Measurements from ENCODE around the gene SRSF7.
"Not testable (repeated sequence)": the region's sequence is repeated elsewhere in the genome, so short reads cannot be mapped to it uniquely, and the experiment has no call there.

The SRSF7 gene

GRCh38 chr2:38750891-38751595, at the start of gene SRSF7:
Gene SRSF7, minus strand, starts transcription at chr2:38751361. Its CDS starts 105 bp downstream, at chr2:38751256.
- DNase-seq, result peak; percentile 98

- DNase-seq, result no peak
Observed at GRCh38 chr2:38797953-38798352, 46.8 kb upstream of the SRSF7 start.

GRCh38 chr2:38797250-38797676, 46.1 kb upstream of the SRSF7 start:
- no peak for DNase-seq

- not testable (repeated sequence) for DNase-seq
Observed at GRCh38 chr2:38795016-38795415, 43.9 kb upstream of the SRSF7 start.

- DNase-seq, result no peak
Observed at GRCh38 chr2:38794235-38794946, 43.2 kb upstream of the SRSF7 start.

GRCh38 chr2:38793511-38793910, 42.4 kb upstream of the SRSF7 start:
- no peak for DNase-seq

GRCh38 chr2:38792751-38793150, 41.6 kb upstream of the SRSF7 start:
- DNase-seq, result no peak

- DNase-seq, result not testable (repeated sequence)
Observed at GRCh38 chr2:38792321-38792720, 41.2 kb upstream of the SRSF7 start.

GRCh38 chr2:38791744-38792143, 40.6 kb upstream of the SRSF7 start:
- DNase-seq, result no peak

- no peak for DNase-seq
Observed at GRCh38 chr2:38789691-38790090, 38.5 kb upstream of the SRSF7 start.

- DNase-seq, result no peak
Observed at GRCh38 chr2:38788306-38788705, 37.1 kb upstream of the SRSF7 start.

- no peak for DNase-seq
Observed at GRCh38 chr2:38783586-38783985, 32.4 kb upstream of the SRSF7 start.

GRCh38 chr2:38778687-38779082, 27.5 kb upstream of the SRSF7 start:
- DNase-seq, result no peak

GRCh38 chr2:38776531-38776930, 25.4 kb upstream of the SRSF7 start:
- DNase-seq, result no peak

GRCh38 chr2:38775921-38776225, 24.7 kb upstream of the SRSF7 start:
- no peak for DNase-seq

GRCh38 chr2:38775097-38775920, 24.1 kb upstream of the SRSF7 start:
- DNase-seq, result no peak

- no peak for DNase-seq
Observed at GRCh38 chr2:38771632-38772031, 20.5 kb upstream of the SRSF7 start.

- DNase-seq, result no peak
Observed at GRCh38 chr2:38765551-38765950, 14.4 kb upstream of the SRSF7 start.

- DNase-seq, result no peak
Observed at GRCh38 chr2:38765149-38765548, 14.0 kb upstream of the SRSF7 start.

- no peak for DNase-seq
Observed at GRCh38 chr2:38763728-38764127, 12.6 kb upstream of the SRSF7 start.

GRCh38 chr2:38763228-38763627, 12.1 kb upstream of the SRSF7 start:
- no peak for DNase-seq

GRCh38 chr2:38755891-38756290, 4.7 kb upstream of the SRSF7 start:
- not testable (repeated sequence) for DNase-seq

GRCh38 chr2:38754506-38754905, 3.3 kb upstream of the SRSF7 start:
- DNase-seq, result no peak

- DNase-seq, result no peak
Observed at GRCh38 chr2:38754049-38754448, 2.9 kb upstream of the SRSF7 start.
